Endothelial cell of umbilical vein (primary cell): Measurements from ENCODE around the gene PRMT9. TPM values are rescaled to one million over a fixed set of nuclear protein-coding genes. Genes with fewer than 3 reads are reported as not detected.

Source experiments
- BruUV-seq: library from RNA; stranded (reverse); fragments of 400-500 nt; replicated peaks from 2 replicates; lab custom pipeline; 2021; lab: Mats Ljungman, UMichigan
- CTCF ChIA-PET: fragments of 300-600, 350-600 bp; sonication (Branson Sonifier 250); formaldehyde crosslinking; loops from one replicate; lab custom pipeline; 2021; ENCODE audit warnings: antibody characterized with exemption, inconsistent platforms; lab: Charles Lee
- POLR2A ChIA-PET: fragments of 300-600, 350-600 bp; sonication (Branson Sonifier 250); formaldehyde crosslinking; loops from one replicate; lab custom pipeline; 2021; ENCODE audit warnings: antibody characterized with exemption, inconsistent platforms; lab: Charles Lee
- DNase-seq: peaks from one replicate; pipeline ENCODE4 v3.0.0-alpha.2; 2011; ENCODE audit warnings: low read depth, low spot score
- FAIRE-seq: peaks from 2 replicates; lab custom pipeline; 2011; peaks lifted over from hg19 to GRCh38; lab: Jason Lieb, UNC
- H2AFZ ChIP-seq: 2 replicates; pipeline ENCODE4 v1.6.0; 2012; ENCODE audit warnings: low read depth, low read length, control low read depth, inconsistent platforms
- H3K27ac ChIP-seq: 2 replicates; pipeline ENCODE4 v1.5.1; 2011; ENCODE audit warnings: low read depth, mild to moderate bottlenecking, control low read depth, low read length, moderate library complexity; ENCODE audit not compliant: insufficient read depth
- H3K27me3 ChIP-seq, 2 experiments: 2 replicates each; pipeline versions ENCODE4 v1.6.0 to v1.6.1; 2011; ENCODE audit warnings: low read length in 2 of 2, mixed read lengths in 1 of 2; ENCODE audit not compliant: control insufficient read depth in 2 of 2, insufficient read depth in 2 of 2
- H3K36me3 ChIP-seq, 2 experiments: 2 replicates in 1 of 2; 3 replicates in 1 of 2; pipeline ENCODE4 v1.5.1; 2011; ENCODE audit warnings: low read length in 2 of 2, mild to moderate bottlenecking in 1 of 2, moderate library complexity in 1 of 2; ENCODE audit not compliant: control insufficient read depth in 2 of 2, insufficient read depth in 2 of 2; ENCODE audit errors: extremely low read depth in 1 of 2
- H3K4me1 ChIP-seq: 3 replicates; pipeline ENCODE4 v1.5.1; 2011; ENCODE audit warnings: mild to moderate bottlenecking, low read length; ENCODE audit not compliant: control insufficient read depth, insufficient read depth; ENCODE audit errors: extremely low read depth
- H3K4me2 ChIP-seq: 2 replicates; pipeline ENCODE4 v1.6.1; 2011; ENCODE audit warnings: low read length, control low read depth, mixed read lengths; ENCODE audit not compliant: insufficient read depth
- H3K4me3 ChIP-seq, 3 experiments: fragments of 200-600 bp in 1 of 3; sonication (generic), shearing (Covaris generic) in 1 of 3; replicated peaks in 1 of 3; 2 replicates each; pipeline ENCODE4 v1.5.1; 2011 to 2016; ENCODE audit warnings: control low read depth in 3 of 3, low read length in 3 of 3, mild to moderate bottlenecking in 2 of 3, inconsistent platforms in 1 of 3, low read depth in 1 of 3, moderate library complexity in 1 of 3; ENCODE audit not compliant: insufficient read depth in 1 of 3
- H3K79me2 ChIP-seq: 2 replicates; pipeline ENCODE4 v1.6.0; 2012; ENCODE audit warnings: low read length, inconsistent platforms; ENCODE audit not compliant: control insufficient read depth, insufficient read depth
- H3K9ac ChIP-seq: replicated peaks from 2 replicates; pipeline ENCODE3; 2011; ENCODE audit warnings: low read length, control low read depth; ENCODE audit not compliant: insufficient read depth; ENCODE audit errors: extremely low read depth
- H3K9me1 ChIP-seq: replicated peaks from 3 replicates; pipeline ENCODE4 v1.6.0; 2011; ENCODE audit warnings: mild to moderate bottlenecking, low read length; ENCODE audit not compliant: control insufficient read depth, insufficient read depth; ENCODE audit errors: extremely low read depth
- H3K9me3 ChIP-seq: replicated peaks from 2 replicates; pipeline ENCODE4 v1.5.1; 2012; ENCODE audit warnings: low read length, inconsistent platforms; ENCODE audit not compliant: control insufficient read depth, insufficient read depth
- H4K20me1 ChIP-seq: replicated peaks from 2 replicates; pipeline ENCODE3; 2011; ENCODE audit warnings: mild to moderate bottlenecking, low read length; ENCODE audit not compliant: control insufficient read depth, insufficient read depth; ENCODE audit errors: extremely low read depth
- CTCF ChIP-seq, 2 donors: IDR thresholded peaks; 1 replicate in 1 of 2; 2 replicates in 1 of 2; pipeline ENCODE4 v1.5.1; 2011; ENCODE audit warnings: low read length in 2 of 2, mild to moderate bottlenecking in 2 of 2, moderate library complexity in 2 of 2, control low read depth in 1 of 2, inconsistent platforms in 1 of 2, low read depth in 1 of 2; ENCODE audit not compliant: insufficient read depth in 1 of 2; ENCODE audit errors: extremely low read depth in 1 of 2
- EZH2 ChIP-seq: IDR thresholded peaks from 2 replicates; pipeline ENCODE4 v1.6.1; 2012; ENCODE audit warnings: borderline replicate concordance, low read depth, mild to moderate bottlenecking, moderate library complexity, low read length, inconsistent platforms; ENCODE audit not compliant: severe bottlenecking
- FOS ChIP-seq: IDR thresholded peaks from 2 replicates; pipeline ENCODE4 v1.6.1; 2011; ENCODE audit warnings: mild to moderate bottlenecking, low read length, moderate library complexity, borderline replicate concordance; ENCODE audit not compliant: insufficient read depth
- GATA2 ChIP-seq: IDR thresholded peaks from 2 replicates; pipeline ENCODE4 v1.7.0; 2011; ENCODE audit warnings: low read depth, mild to moderate bottlenecking, moderate library complexity, mixed read lengths, low read length; ENCODE audit not compliant: insufficient read length, insufficient read depth
- JUN ChIP-seq: IDR thresholded peaks from 2 replicates; pipeline ENCODE4 v1.6.1; 2011; ENCODE audit warnings: borderline replicate concordance, low read depth; ENCODE audit not compliant: insufficient read length, insufficient read depth
- MAX ChIP-seq: IDR thresholded peaks from 2 replicates; pipeline ENCODE4 v1.6.1; 2011; ENCODE audit not compliant: insufficient read depth, insufficient read length
- MYC ChIP-seq: IDR thresholded peaks from one replicate; pipeline ENCODE4 v1.6.1; 2011; ENCODE audit warnings: mild to moderate bottlenecking, low read depth, low read length
- POLR2A ChIP-seq: IDR thresholded peaks from 2 replicates; pipeline ENCODE4 v1.6.1; 2012; ENCODE audit warnings: low read depth, mild to moderate bottlenecking, control low read depth, low read length
- POLR2AphosphoS5 ChIP-seq: IDR thresholded peaks from 2 replicates; pipeline ENCODE4 v1.6.1; 2012; ENCODE audit warnings: low read depth, mild to moderate bottlenecking, control low read depth, low read length, moderate library complexity; ENCODE audit not compliant: insufficient read depth
- dilution Hi-C: fragments of 300-500 bp; cut with MboI; formaldehyde crosslinking; loops from one replicate; pipeline ENCODE4 v1.15.0; 2019; ENCODE audit warnings: low sequenced_read_pairs; ENCODE audit not compliant: extremely low pct_ligation_motif_present
- intact Hi-C: fragments of 100-400 bp; cut with micrococcal nuclease; formaldehyde crosslinking; loops from one replicate; pipeline ENCODE4 v1.10.0; 2022
- polyA plus RNA-seq, 4 experiments: library from polyadenylated mRNA; depleted of rRNA in 3 of 4; stranded (reverse) in 3 of 4; unstranded in 1 of 4; fragments of >200 nt; gene quantifications; 2 replicates each; pipeline versions ENCODE4 v1.2.1 to v1.2.3, GENCODE V29; 2011 to 2012; ENCODE audit warnings: missing spikeins in 1 of 4
- total RNA-seq: library from RNA; stranded (reverse); gene quantifications from 2 replicates; pipeline ENCODE4 v1.2.3, GENCODE V29; 2021

PRMT9 gene
- total and polyA plus RNA-seq, 2 donors (not counting 3 experiments of a cell fraction or from before 2014, with no cell fraction given): 3.2 to 9.0 TPM

- Histone ChIP-seq H2AFZ (no peak overlapping the region), H3K9me3 (no peaks in the 10 kb centered on the region), H3K9me1 (no peaks in the 10 kb centered on the region), H3K27ac (no peak overlapping the region), H3K79me2 (no peaks in the 10 kb centered on the region), H4K20me1 (no peaks in the 10 kb centered on the region), H3K9ac (no peak overlapping the region), H3K36me3 (no peaks in the 10 kb centered on the region), H3K27me3 (peaks cover 0 to 1% of the 10 kb centered on the region in 2 experiments), H3K4me1 (peaks cover 4% of the 10 kb centered on the region), H3K4me2 (no peak overlapping the region), H3K4me3 (no peak overlapping the region)
- ChIA-PET POLR2A (no interaction called here), CTCF (interaction anchor here (1.4 to 2.8 kb wide), 2 partner anchors 81 to 267 kb away, joined by 7 to 21 read pairs; no protein-coding TSS in a partner anchor)
- no peak for FAIRE-seq
- DNase-seq: no peak
- BruUV-seq: no TSS peak
- intact Hi-C loops: no loop called here
- dilution Hi-C loops: no loop called here
- TF ChIP-seq EZH2 (no peak), GATA2 (no peak), POLR2AphosphoS5 (no peak), JUN (no peak), MYC (no peak), FOS (no peak), MAX (no peak), CTCF (IDR thresholded peaks at IDR 0.05; ENCODE audit: extremely low read depth in 1 of 2, insufficient read depth in 1 of 2, low read depth in 1 of 2, low read length in 2 of 2) (no peak), POLR2A (no peak)
These were observed 84.8 kb downstream of the PRMT9 start for GRCh38 chr4:147599206-147599605.
